Measurements from ENCODE around the gene ANKDD1B.

ANKDD1B gene

GRCh38 chr5:75616971-75617621 is 5.8 kb downstream of the ANKDD1B start:
- DNase-seq = no peak

GRCh38 chr5:75617736-75618352 is 6.6 kb downstream of the ANKDD1B start:
- peak; percentile 64 for DNase-seq

GRCh38 chr5:75620184-75620959 is 9.1 kb downstream of the ANKDD1B start:
- DNase-seq = no peak

- no peak for DNase-seq
These were observed 11.3 kb downstream of the ANKDD1B start for GRCh38 chr5:75622564-75622963.

- peak; percentile 26 for DNase-seq
These were observed 12.6 kb downstream of the ANKDD1B start for GRCh38 chr5:75623846-75624245.

GRCh38 chr5:75626959-75627358 is 15.7 kb downstream of the ANKDD1B start:
- DNase-seq = no peak

GRCh38 chr5:75627801-75628200 is 16.5 kb downstream of the ANKDD1B start:
- no peak for DNase-seq

- no peak for DNase-seq
These were observed 19.6 kb downstream of the ANKDD1B start for GRCh38 chr5:75630875-75631274.

GRCh38 chr5:75632321-75632720 is 21.1 kb downstream of the ANKDD1B start:
- no peak for DNase-seq

GRCh38 chr5:75637949-75638348 is 26.7 kb downstream of the ANKDD1B start:
- no peak for DNase-seq

- DNase-seq = no peak
These were observed 28.5 kb downstream of the ANKDD1B start for GRCh38 chr5:75639535-75640311.

- DNase-seq = peak; percentile 85
These were observed 29.1 kb downstream of the ANKDD1B start for GRCh38 chr5:75640395-75640794.

- DNase-seq = peak; percentile 24
These were observed 29.6 kb downstream of the ANKDD1B start for GRCh38 chr5:75640826-75641225.

GRCh38 chr5:75648712-75649111 is 37.5 kb downstream of the ANKDD1B start:
- no peak for DNase-seq

- DNase-seq = peak; percentile 46
These were observed 40.5 kb downstream of the ANKDD1B start for GRCh38 chr5:75651575-75652238.

- no peak for DNase-seq
These were observed 42.3 kb downstream of the ANKDD1B start for GRCh38 chr5:75653521-75653920.

- DNase-seq = no peak
These were observed 43.5 kb downstream of the ANKDD1B start for GRCh38 chr5:75654693-75655295.

GRCh38 chr5:75656311-75657003 is 45.2 kb downstream of the ANKDD1B start:
- no peak for DNase-seq

GRCh38 chr5:75659791-75660450 is 48.7 kb downstream of the ANKDD1B start:
- no peak for DNase-seq

- no peak for DNase-seq
These were observed 49.6 kb downstream of the ANKDD1B start for GRCh38 chr5:75660678-75661465.
